IPS-20b (cell line): ENCODE results near the gene SLAIN2.
"Not testable (repeated sequence)": the region's sequence is repeated elsewhere in the genome, so short reads cannot be mapped to it uniquely, and the experiment has no call there.

Experiments used
- H3K27ac ChIP-seq: one replicate; pipeline ENCODE4 v1.5.1; 2013; ENCODE audit warnings: low read length
- H3K27me3 ChIP-seq: 2 replicates; pipeline ENCODE4 v1.6.1; 2013; ENCODE audit warnings: mild to moderate bottlenecking, low read length, inconsistent platforms; ENCODE audit not compliant: insufficient read depth
- H3K36me3 ChIP-seq: 2 replicates; pipeline ENCODE4 v1.6.1; 2013; ENCODE audit warnings: low read depth, mild to moderate bottlenecking, inconsistent platforms, low read length, moderate library complexity; ENCODE audit not compliant: insufficient read depth
- H3K4me1 ChIP-seq: 2 replicates; pipeline ENCODE4 v1.6.1; 2013; ENCODE audit warnings: mild to moderate bottlenecking, control low read depth, inconsistent platforms, low read length, moderate library complexity; ENCODE audit not compliant: insufficient read depth
- H3K4me3 ChIP-seq: 2 replicates; pipeline ENCODE4 v1.5.1; 2013; ENCODE audit warnings: mild to moderate bottlenecking, low read length, inconsistent platforms
- H3K9ac ChIP-seq: 2 replicates; pipeline ENCODE4 v1.6.1; 2013; ENCODE audit warnings: low read depth, mild to moderate bottlenecking, inconsistent platforms, low read length, moderate library complexity
- H3K9me3 ChIP-seq: 2 replicates; pipeline ENCODE4 v1.6.1; 2013; ENCODE audit warnings: mild to moderate bottlenecking, low read depth, low read length, inconsistent platforms; ENCODE audit not compliant: insufficient read depth

Gene SLAIN2

GRCh38 chr4:48340965-48341775, at the start of gene SLAIN2:
Gene SLAIN2 (plus strand): TSS chr4:48341529. CDS start chr4:48341740, 211 bp downstream.
- Histone ChIP-seq H3K27me3 (no peaks in the 10 kb centered on the region), H3K27ac (peak within 1 kb of the TSS; percentile 12), H3K9me3 (no peaks in the 10 kb centered on the region), H3K4me1 (peaks cover 27% of the 10 kb centered on the region), H3K36me3 (no peaks in the 10 kb centered on the region), H3K4me3 (peak within 1 kb of the TSS; percentile 92), H3K9ac (peak within 1 kb of the TSS; percentile 89)

GRCh38 chr4:48292218-48292790, 49.0 kb upstream of the SLAIN2 start:
- H3K36me3 ChIP-seq, H3K27me3 ChIP-seq, H3K4me3 ChIP-seq, H3K9me3 ChIP-seq, H3K27ac ChIP-seq, H3K9ac ChIP-seq, H3K4me1 ChIP-seq: not testable (repeated sequence)

- Histone ChIP-seq H3K27me3 (no peaks in the 10 kb centered on the region), H3K27ac (no peak overlapping the region), H3K9ac (no peak overlapping the region), H3K4me1 (no peaks in the 10 kb centered on the region), H3K36me3 (no peaks in the 10 kb centered on the region), H3K4me3 (no peak overlapping the region), H3K9me3 (no peaks in the 10 kb centered on the region)
These were observed 46.2 kb upstream of the SLAIN2 start for GRCh38 chr4:48295116-48295515.

GRCh38 chr4:48296365-48296764, 45.0 kb upstream of the SLAIN2 start:
- Histone ChIP-seq H3K36me3 (no peaks in the 10 kb centered on the region), H3K4me3 (no peak overlapping the region), H3K27ac (no peak overlapping the region), H3K4me1 (no peaks in the 10 kb centered on the region), H3K9me3 (no peaks in the 10 kb centered on the region), H3K9ac (no peak overlapping the region), H3K27me3 (no peaks in the 10 kb centered on the region)

- Histone ChIP-seq H3K9ac (no peak overlapping the region), H3K36me3 (no peaks in the 10 kb centered on the region), H3K27ac (no peak overlapping the region)
These were observed 44.0 kb upstream of the SLAIN2 start for GRCh38 chr4:48297256-48297846.

GRCh38 chr4:48299560-48299959, 41.8 kb upstream of the SLAIN2 start:
- Histone ChIP-seq H3K36me3 (no peaks in the 10 kb centered on the region), H3K9ac (no peak overlapping the region), H3K4me1 (no peaks in the 10 kb centered on the region), H3K27ac (no peak overlapping the region), H3K9me3 (no peaks in the 10 kb centered on the region), H3K4me3 (no peak overlapping the region), H3K27me3 (no peaks in the 10 kb centered on the region)

More at GRCh38 chr4:48297256-48297846, 44.0 kb upstream of the SLAIN2 start:
- H3K4me3 ChIP-seq, result no peak overlapping the region
- no peaks in the 10 kb centered on the region for H3K27me3 ChIP-seq
- no peaks in the 10 kb centered on the region for H3K9me3 ChIP-seq
- H3K4me1 ChIP-seq, result no peaks in the 10 kb centered on the region

- H3K27ac ChIP-seq, result no peak overlapping the region
- H3K4me1 ChIP-seq, result no peaks in the 10 kb centered on the region
- H3K9me3 ChIP-seq, result no peaks in the 10 kb centered on the region
- H3K36me3 ChIP-seq, result no peaks in the 10 kb centered on the region
- H3K4me3 ChIP-seq, result no peak overlapping the region
- no peaks in the 10 kb centered on the region for H3K27me3 ChIP-seq
- H3K9ac ChIP-seq, result no peak overlapping the region
These were observed 41.3 kb upstream of the SLAIN2 start for GRCh38 chr4:48300004-48300403.

GRCh38 chr4:48305508-48305907, 35.8 kb upstream of the SLAIN2 start:
- Histone ChIP-seq H3K4me1 (no peaks in the 10 kb centered on the region), H3K9ac (no peak overlapping the region), H3K27me3 (no peaks in the 10 kb centered on the region), H3K4me3 (no peak overlapping the region), H3K9me3 (no peaks in the 10 kb centered on the region), H3K36me3 (no peaks in the 10 kb centered on the region), H3K27ac (no peak overlapping the region)

GRCh38 chr4:48307528-48307927, 33.8 kb upstream of the SLAIN2 start:
- Histone ChIP-seq H3K36me3 (no peaks in the 10 kb centered on the region), H3K9ac (no peak overlapping the region), H3K9me3 (no peaks in the 10 kb centered on the region), H3K4me1 (no peaks in the 10 kb centered on the region), H3K27ac (no peak overlapping the region), H3K4me3 (no peak overlapping the region), H3K27me3 (no peaks in the 10 kb centered on the region)

GRCh38 chr4:48308901-48309300, 32.4 kb upstream of the SLAIN2 start:
- Histone ChIP-seq H3K36me3 (no peaks in the 10 kb centered on the region), H3K4me3 (no peak overlapping the region), H3K27me3 (no peaks in the 10 kb centered on the region), H3K4me1 (no peaks in the 10 kb centered on the region), H3K27ac (no peak overlapping the region), H3K9ac (no peak overlapping the region), H3K9me3 (no peaks in the 10 kb centered on the region)

- H3K4me3 ChIP-seq, result no peak overlapping the region
- no peaks in the 10 kb centered on the region for H3K4me1 ChIP-seq
- H3K27me3 ChIP-seq, result no peaks in the 10 kb centered on the region
- no peak overlapping the region for H3K27ac ChIP-seq
- H3K9ac ChIP-seq, result no peak overlapping the region
- no peaks in the 10 kb centered on the region for H3K9me3 ChIP-seq
- H3K36me3 ChIP-seq, result no peaks in the 10 kb centered on the region
These were observed 29.4 kb upstream of the SLAIN2 start for GRCh38 chr4:48311896-48312295.

- not testable (repeated sequence) for H3K4me3 ChIP-seq, H3K27me3 ChIP-seq, H3K4me1 ChIP-seq, H3K36me3 ChIP-seq, H3K9ac ChIP-seq, H3K27ac ChIP-seq, H3K9me3 ChIP-seq
These were observed 26.6 kb upstream of the SLAIN2 start for GRCh38 chr4:48314746-48315145.
